ENCODE data around the gene KCNIP4.

KCNIP4 gene

GRCh38 chr4:20773144-20773997, 1175.2 kb downstream of the KCNIP4 start:
- no peak overlapping the region for H3K27ac ChIP-seq
- peak; percentile 71 for TF ChIP-seq CTCF (conservative IDR thresholded peaks at IDR 0.05; ENCODE audit: low read depth)
- POLR2A ChIA-PET (ENCODE audit: low non-redundant PET): no interaction called here
- DNase-seq (ENCODE audit: low spot score): peak; percentile 59
- CTCF ChIA-PET: interaction anchor here (0.6 to 1.6 kb wide), 19 partner anchors 9 to 1344 kb away, joined by 3 to 10 read pairs (median 3); no protein-coding TSS in a partner anchor

- H3K27ac ChIP-seq: no peak overlapping the region
- ChIA-PET POLR2A (ENCODE audit: low non-redundant PET) (no interaction called here), CTCF (interaction anchor here (0.6 kb wide), 1 partner anchor 121 kb away, joined by 3 read pairs; no protein-coding TSS in a partner anchor)
- DNase-seq (ENCODE audit: low spot score): no peak
- TF ChIP-seq CTCF (conservative IDR thresholded peaks at IDR 0.05; ENCODE audit: low read depth): no peak
These were observed 1184.1 kb downstream of the KCNIP4 start for GRCh38 chr4:20764366-20764992.

- no peak for TF ChIP-seq CTCF (conservative IDR thresholded peaks at IDR 0.05; ENCODE audit: low read depth)
- ChIA-PET CTCF (interaction anchor here (0.9 kb wide), 1 partner anchor 12 kb away, joined by 7 read pairs; no protein-coding TSS in a partner anchor), POLR2A (ENCODE audit: low non-redundant PET) (no interaction called here)
- no peak for DNase-seq (ENCODE audit: low spot score)
- no peak overlapping the region for H3K27ac ChIP-seq
These were observed 1186.7 kb downstream of the KCNIP4 start for GRCh38 chr4:20761826-20762225.

GRCh38 chr4:20761382-20761781, 1187.2 kb downstream of the KCNIP4 start:
- DNase-seq (ENCODE audit: low spot score): no peak
- CTCF ChIA-PET: interaction anchor here (0.8 to 0.9 kb wide), 2 partner anchors 12 to 76 kb away, joined by 3 to 7 read pairs; no protein-coding TSS in a partner anchor
- POLR2A ChIA-PET (ENCODE audit: low non-redundant PET): no interaction called here
- no peak for TF ChIP-seq CTCF (conservative IDR thresholded peaks at IDR 0.05; ENCODE audit: low read depth)
- no peak overlapping the region for H3K27ac ChIP-seq

- CTCF ChIA-PET: interaction anchor here (0.8 kb wide), 1 partner anchor 14 kb away, joined by 4 read pairs; no protein-coding TSS in a partner anchor
These were observed 1188.5 kb downstream of the KCNIP4 start for GRCh38 chr4:20760053-20760452.

More at GRCh38 chr4:20760053-20760452, 1188.5 kb downstream of the KCNIP4 start:
- no peak for DNase-seq (ENCODE audit: low spot score)
- POLR2A ChIA-PET (ENCODE audit: low non-redundant PET): no interaction called here
- no peak overlapping the region for H3K27ac ChIP-seq
- no peak for TF ChIP-seq CTCF (conservative IDR thresholded peaks at IDR 0.05; ENCODE audit: low read depth)
